MM.1S (cell line): ENCODE results near the gene LIN7A.

Experiments
- EZH2 ChIP-seq: fragments of 300-600 bp; sonication (generic); optimal IDR thresholded peaks from 2 replicates; pipeline ENCODE3; 2017; ENCODE audit warnings: low read depth, mild to moderate bottlenecking, antibody characterized with exemption, low read length, mixed read lengths
- EZH2phosphoT487 ChIP-seq: fragments of 300-600 bp; sonication (generic); IDR thresholded peaks from 2 replicates; pipeline ENCODE4 v1.6.1; 2018; ENCODE audit warnings: antibody characterized with exemption, low read length
- TF ChIP-seq, protein P1 (sequence below): fragments of 300-600 bp; sonication (generic); IDR thresholded peaks from 2 replicates; pipeline ENCODE4 v1.5.1; 2016; ENCODE audit warnings: antibody characterized with exemption, low read length, mixed read lengths

DNA sequence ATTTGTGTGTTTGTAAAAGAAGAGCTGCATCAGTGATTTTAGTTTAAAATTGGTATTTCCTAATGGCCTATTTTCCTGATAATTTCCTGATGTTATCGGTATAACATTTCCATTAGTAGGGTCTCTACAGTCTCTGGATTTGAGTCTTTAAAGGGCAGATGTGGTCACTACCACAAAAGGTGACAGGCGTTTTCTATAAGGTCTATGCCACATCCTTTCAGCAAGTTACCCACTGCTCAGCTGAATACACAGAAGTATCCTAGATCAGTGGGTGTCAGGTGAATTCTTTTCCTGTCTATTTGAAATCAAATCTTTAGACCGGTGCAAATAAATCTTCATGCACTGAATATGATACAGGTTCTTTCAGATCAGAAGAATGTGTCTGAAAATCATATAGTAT, 90.2 kb downstream of the LIN7A start:
- TF ChIP-seq EZH2 (no peak), EZH2phosphoT487 (no peak)
- TF ChIP-seq, protein P1, sequence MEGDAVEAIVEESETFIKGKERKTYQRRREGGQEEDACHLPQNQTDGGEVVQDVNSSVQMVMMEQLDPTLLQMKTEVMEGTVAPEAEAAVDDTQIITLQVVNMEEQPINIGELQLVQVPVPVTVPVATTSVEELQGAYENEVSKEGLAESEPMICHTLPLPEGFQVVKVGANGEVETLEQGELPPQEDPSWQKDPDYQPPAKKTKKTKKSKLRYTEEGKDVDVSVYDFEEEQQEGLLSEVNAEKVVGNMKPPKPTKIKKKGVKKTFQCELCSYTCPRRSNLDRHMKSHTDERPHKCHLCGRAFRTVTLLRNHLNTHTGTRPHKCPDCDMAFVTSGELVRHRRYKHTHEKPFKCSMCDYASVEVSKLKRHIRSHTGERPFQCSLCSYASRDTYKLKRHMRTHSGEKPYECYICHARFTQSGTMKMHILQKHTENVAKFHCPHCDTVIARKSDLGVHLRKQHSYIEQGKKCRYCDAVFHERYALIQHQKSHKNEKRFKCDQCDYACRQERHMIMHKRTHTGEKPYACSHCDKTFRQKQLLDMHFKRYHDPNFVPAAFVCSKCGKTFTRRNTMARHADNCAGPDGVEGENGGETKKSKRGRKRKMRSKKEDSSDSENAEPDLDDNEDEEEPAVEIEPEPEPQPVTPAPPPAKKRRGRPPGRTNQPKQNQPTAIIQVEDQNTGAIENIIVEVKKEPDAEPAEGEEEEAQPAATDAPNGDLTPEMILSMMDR: no peak
